H9 (cell line): ENCODE results near the gene DCN. TPM values are rescaled to one million over a fixed set of nuclear protein-coding genes. Genes with fewer than 3 reads are reported as not detected.

Experiments
- DNase-seq: peaks from one replicate; pipeline ENCODE4 v3.0.0-alpha.2; 2017
- H2AFZ ChIP-seq: one replicate; pipeline ENCODE4 v1.6.1; 2013; ENCODE audit warnings: mild to moderate bottlenecking, low read length, control low read depth, moderate library complexity
- H2AK5ac ChIP-seq: 2 replicates; pipeline ENCODE4 v1.6.1; 2013; ENCODE audit warnings: low read length, control low read depth, mixed read lengths; ENCODE audit not compliant: insufficient read length
- H2BK120ac ChIP-seq: one replicate; pipeline ENCODE4 v1.6.1; 2013; ENCODE audit warnings: low read depth, mild to moderate bottlenecking, low read length, control low read depth, inconsistent platforms; ENCODE audit not compliant: poor library complexity, severe bottlenecking
- H2BK12ac ChIP-seq: 2 replicates; pipeline ENCODE4 v1.6.1; 2013; ENCODE audit warnings: low read length, control low read depth, mixed read lengths, low read depth; ENCODE audit not compliant: insufficient read length
- H2BK15ac ChIP-seq: 2 replicates; pipeline ENCODE4 v1.6.1; 2013; ENCODE audit warnings: low read depth, low read length, control low read depth
- H2BK20ac ChIP-seq: one replicate; pipeline ENCODE4 v1.6.1; 2013; ENCODE audit warnings: low read depth, mild to moderate bottlenecking, low read length, control low read depth, inconsistent platforms; ENCODE audit not compliant: poor library complexity, severe bottlenecking
- H2BK5ac ChIP-seq: 2 replicates; pipeline ENCODE4 v1.6.1; 2013; ENCODE audit warnings: low read length, control low read depth, mixed read lengths; ENCODE audit not compliant: insufficient read length
- H3K14ac ChIP-seq: 2 replicates; pipeline ENCODE4 v1.6.1; 2013; ENCODE audit warnings: low read length, control low read depth; ENCODE audit not compliant: insufficient read depth
- H3K18ac ChIP-seq: 2 replicates; pipeline ENCODE4 v1.6.1; 2013; ENCODE audit warnings: low read depth, mild to moderate bottlenecking, mixed read lengths, low read length, control low read depth; ENCODE audit not compliant: insufficient read length
- H3K23ac ChIP-seq: 2 replicates; pipeline ENCODE4 v1.6.1; 2013; ENCODE audit warnings: low read length, control low read depth, mixed read lengths, low read depth; ENCODE audit not compliant: insufficient read length
- H3K23me2 ChIP-seq: 2 replicates; pipeline ENCODE4 v1.6.1; 2013; ENCODE audit warnings: low read depth, mild to moderate bottlenecking, mixed read lengths, low read length, control low read depth; ENCODE audit not compliant: insufficient read length, poor library complexity, severe bottlenecking
- H3K27ac ChIP-seq: 2 replicates; pipeline ENCODE4 v1.5.1; 2013; ENCODE audit warnings: low read length, control low read depth, mixed read lengths, low read depth; ENCODE audit not compliant: insufficient read length
- H3K27me3 ChIP-seq: 2 replicates; pipeline ENCODE4 v1.6.1; 2013; ENCODE audit warnings: low read length, control low read depth, inconsistent platforms; ENCODE audit not compliant: insufficient read depth
- H3K4ac ChIP-seq: 2 replicates; pipeline ENCODE4 v1.6.1; 2013; ENCODE audit warnings: low read depth, mild to moderate bottlenecking, control low read depth, inconsistent platforms, low read length, moderate library complexity
- H3K4me1 ChIP-seq: 2 replicates; pipeline ENCODE4 v1.6.1; 2013; ENCODE audit warnings: low read length, control low read depth, inconsistent platforms; ENCODE audit not compliant: insufficient read depth
- H3K4me2 ChIP-seq: 2 replicates; pipeline ENCODE4 v1.6.1; 2013; ENCODE audit warnings: low read length, control low read depth, mixed read lengths; ENCODE audit not compliant: insufficient read length, insufficient read depth
- H3K56ac ChIP-seq: 2 replicates; pipeline ENCODE4 v1.6.1; 2013; ENCODE audit warnings: low read depth, mild to moderate bottlenecking, mixed read lengths, low read length, control low read depth; ENCODE audit not compliant: insufficient read length
- H3K79me1 ChIP-seq: 2 replicates; pipeline ENCODE4 v1.6.1; 2013; ENCODE audit warnings: low read depth, mild to moderate bottlenecking, moderate library complexity, low read length, control low read depth, inconsistent platforms; ENCODE audit not compliant: insufficient read depth, poor library complexity, severe bottlenecking
- H3K79me2 ChIP-seq: 2 replicates; pipeline ENCODE4 v1.6.1; 2013; ENCODE audit warnings: low read length, control low read depth, inconsistent platforms; ENCODE audit not compliant: insufficient read depth
- H3K9ac ChIP-seq: 2 replicates; pipeline ENCODE4 v1.6.1; 2013; ENCODE audit warnings: low read length, control low read depth, mixed read lengths; ENCODE audit not compliant: insufficient read length; ENCODE audit errors: extremely low read depth
- H3K9me3 ChIP-seq: one replicate; pipeline ENCODE4 v1.6.1; 2013; ENCODE audit warnings: low read depth, low read length, inconsistent platforms; ENCODE audit not compliant: control insufficient read depth
- H3T11ph ChIP-seq: one replicate; pipeline ENCODE4 v1.6.1; 2013; ENCODE audit warnings: mild to moderate bottlenecking, low read length, control low read depth, inconsistent platforms
- H4K20me1 ChIP-seq: one replicate; pipeline ENCODE4 v1.6.1; 2013; ENCODE audit not compliant: control insufficient read depth, insufficient read length, insufficient read depth
- H4K5ac ChIP-seq: 2 replicates; pipeline ENCODE4 v1.6.1; 2013; ENCODE audit warnings: low read depth, mild to moderate bottlenecking, mixed read lengths, low read length, control low read depth; ENCODE audit not compliant: insufficient read length
- H4K8ac ChIP-seq: replicated peaks from 2 replicates; pipeline ENCODE4 v1.6.1; 2013; ENCODE audit warnings: low read length, control low read depth, mixed read lengths, low read depth; ENCODE audit not compliant: insufficient read length
- H4K91ac ChIP-seq: 2 replicates; pipeline ENCODE4 v1.6.1; 2013; ENCODE audit warnings: low read depth, mild to moderate bottlenecking, moderate library complexity, mixed read lengths, low read length, control low read depth; ENCODE audit not compliant: insufficient read length
- H3K27ac Mint-ChIP-seq, 3 experiments: 2 replicates in 2 of 3; 3 replicates in 1 of 3; pipeline ENCODE4 v1.8.0; 2020 to 2021; ENCODE audit warnings: mixed read lengths in 3 of 3, mild to moderate bottlenecking in 1 of 3, moderate library complexity in 1 of 3
- H3K27me3 Mint-ChIP-seq: 2 replicates; pipeline ENCODE4 v1.8.0; 2021; ENCODE audit warnings: low read depth, mild to moderate bottlenecking, moderate library complexity, mixed read lengths
- H3K36me3 Mint-ChIP-seq, 3 experiments: 2 replicates in 2 of 3; 3 replicates in 1 of 3; pipeline ENCODE4 v1.8.0; 2020 to 2021; ENCODE audit warnings: low read depth in 3 of 3, mixed read lengths in 3 of 3; ENCODE audit not compliant: insufficient read depth in 1 of 3
- H3K4me1 Mint-ChIP-seq, 2 experiments: 2 replicates each; pipeline ENCODE4 v1.8.0; 2020; ENCODE audit warnings: mixed read lengths in 2 of 2
- H3K4me3 Mint-ChIP-seq, 2 experiments: 2 replicates in 1 of 2; 3 replicates in 1 of 2; pipeline ENCODE4 v1.8.0; 2020 to 2021; ENCODE audit warnings: mild to moderate bottlenecking in 2 of 2, mixed read lengths in 2 of 2, moderate library complexity in 1 of 2
- H3K9me3 Mint-ChIP-seq, 2 experiments: 2 replicates in 1 of 2; 3 replicates in 1 of 2; pipeline ENCODE4 v1.8.0; 2020; ENCODE audit warnings: mild to moderate bottlenecking in 2 of 2, mixed read lengths in 2 of 2, moderate library complexity in 1 of 2
- WGBS: extraction: QIAGEN DNeasy Blood & Tissue Kit; methylation state at CpG from one replicate; pipeline ENCODE4 v1.1.7; 2013; ENCODE audit warnings: missing lambda C conversion rate, low lambda C conversion rate, mixed read lengths; ENCODE audit not compliant: insufficient read length; ENCODE audit errors: extremely low coverage; 5-methylcytosine and 5-hydroxymethylcytosine counted together
- total RNA-seq: library from RNA; stranded (reverse); gene quantifications from 2 replicates; pipeline ENCODE4 v1.2.1, GENCODE V29; 2021
- TF ChIP-seq, protein P1 (sequence below): fragments of 200-600 bp; sonication (generic); conservative IDR thresholded peaks from 3 replicates; pipeline ENCODE4 v1.8.0; 2021; ENCODE audit warnings: antibody characterized with exemption, mild to moderate bottlenecking

Gene DCN
- total RNA-seq, 1 experiment from 2014 or later = not detected

GRCh38 chr12:91176915-91177314, 5.7 kb downstream of the DCN start:
- Histone ChIP-seq H3K4me1 (no peaks in the 10 kb centered on the region), H3K4ac (no peak overlapping the region), H2BK15ac (no peak overlapping the region), H2BK120ac (no peak overlapping the region), H3T11ph (no peak overlapping the region), H2BK5ac (no peak overlapping the region), H4K8ac (no peak overlapping the region), H3K4me2 (no peak overlapping the region), H3K9ac (no peak overlapping the region), H3K27ac (no peak overlapping the region), H3K79me1 (no peaks in the 10 kb centered on the region), H3K79me2 (no peaks in the 10 kb centered on the region), H3K23ac (no peak overlapping the region), H2BK20ac (no peak overlapping the region), H2AK5ac (no peak overlapping the region), H3K18ac (no peak overlapping the region), H4K5ac (no peak overlapping the region), H4K20me1 (no peaks in the 10 kb centered on the region), H3K27me3 (no peaks in the 10 kb centered on the region), H2BK12ac (no peak overlapping the region), H2AFZ (no peak overlapping the region), H3K23me2 (no peaks in the 10 kb centered on the region), H3K56ac (no peak overlapping the region), H3K14ac (no peak overlapping the region), H4K91ac (no peak overlapping the region), H3K9me3 (no peaks in the 10 kb centered on the region)
- no peak for DNase-seq
- H3K36me3 Mint-ChIP-seq = no peaks in the 10 kb centered on the region
- H3K4me3 Mint-ChIP-seq = no peak overlapping the region
- WGBS = no CpG with 5 or more reads among the region's 3 CpGs
- TF ChIP-seq, protein P1, sequence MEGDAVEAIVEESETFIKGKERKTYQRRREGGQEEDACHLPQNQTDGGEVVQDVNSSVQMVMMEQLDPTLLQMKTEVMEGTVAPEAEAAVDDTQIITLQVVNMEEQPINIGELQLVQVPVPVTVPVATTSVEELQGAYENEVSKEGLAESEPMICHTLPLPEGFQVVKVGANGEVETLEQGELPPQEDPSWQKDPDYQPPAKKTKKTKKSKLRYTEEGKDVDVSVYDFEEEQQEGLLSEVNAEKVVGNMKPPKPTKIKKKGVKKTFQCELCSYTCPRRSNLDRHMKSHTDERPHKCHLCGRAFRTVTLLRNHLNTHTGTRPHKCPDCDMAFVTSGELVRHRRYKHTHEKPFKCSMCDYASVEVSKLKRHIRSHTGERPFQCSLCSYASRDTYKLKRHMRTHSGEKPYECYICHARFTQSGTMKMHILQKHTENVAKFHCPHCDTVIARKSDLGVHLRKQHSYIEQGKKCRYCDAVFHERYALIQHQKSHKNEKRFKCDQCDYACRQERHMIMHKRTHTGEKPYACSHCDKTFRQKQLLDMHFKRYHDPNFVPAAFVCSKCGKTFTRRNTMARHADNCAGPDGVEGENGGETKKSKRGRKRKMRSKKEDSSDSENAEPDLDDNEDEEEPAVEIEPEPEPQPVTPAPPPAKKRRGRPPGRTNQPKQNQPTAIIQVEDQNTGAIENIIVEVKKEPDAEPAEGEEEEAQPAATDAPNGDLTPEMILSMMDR = no peak
- no peaks in the 10 kb centered on the region; the same call in 1 of the 2 replicates for H3K27me3 Mint-ChIP-seq
- no peak overlapping the region for H3K27ac Mint-ChIP-seq
- peaks cover 3 to 6% of the 10 kb centered on the region in 2 experiments; a peak in 3 of 4 replicates for H3K4me1 Mint-ChIP-seq
- H3K9me3 Mint-ChIP-seq = no peaks in the 10 kb centered on the region
